WTC11 (cell line): ENCODE measurements around the gene OSBPL10.

Source experiments
- ARID4B ChIP-seq: sonication (generic); formaldehyde crosslinking; IDR thresholded peaks from 2 replicates; pipeline ENCODE4 v1.8.0; 2023; ENCODE audit warnings: missing genetic modification reagents, mild to moderate bottlenecking, borderline replicate concordance
- ATF1 ChIP-seq: sonication (generic); formaldehyde crosslinking; IDR thresholded peaks from 2 replicates; pipeline ENCODE4 v1.8.1; 2023; ENCODE audit warnings: mild to moderate bottlenecking, moderate library complexity, missing genetic modification reagents
- ATF6 ChIP-seq: sonication (generic); formaldehyde crosslinking; IDR thresholded peaks from 2 replicates; pipeline ENCODE4 v1.8.1; 2023; ENCODE audit warnings: mild to moderate bottlenecking, missing genetic modification reagents
- CTCF ChIP-seq: fragments of 200-600 bp; IDR thresholded peaks from 2 replicates; pipeline ENCODE4 v1.8.0; 2022; ENCODE audit warnings: antibody characterized with exemption
- E2F5 ChIP-seq: sonication (generic); formaldehyde crosslinking; IDR thresholded peaks from 2 replicates; pipeline ENCODE4 v1.8.1; 2022; ENCODE audit warnings: mild to moderate bottlenecking, moderate library complexity, missing genetic modification reagents
- FOXK1 ChIP-seq: sonication (generic); formaldehyde crosslinking; IDR thresholded peaks from 2 replicates; pipeline ENCODE4 v1.8.0; 2022; ENCODE audit warnings: mild to moderate bottlenecking, moderate library complexity, missing genetic modification reagents
- FOXP1 ChIP-seq: sonication (generic); formaldehyde crosslinking; IDR thresholded peaks from 2 replicates; pipeline ENCODE4 v1.8.0; 2022; ENCODE audit warnings: missing genetic modification reagents, mild to moderate bottlenecking, moderate library complexity, borderline replicate concordance
- NR1H2 ChIP-seq: sonication (generic); formaldehyde crosslinking; IDR thresholded peaks from 2 replicates; pipeline ENCODE4 v1.9.0; 2021; ENCODE audit warnings: mild to moderate bottlenecking, moderate library complexity, missing genetic modification reagents
- ZNF138 ChIP-seq: sonication (generic); formaldehyde crosslinking; conservative IDR thresholded peaks from 2 replicates; pipeline ENCODE4 v1.8.1; 2022; ENCODE audit warnings: mild to moderate bottlenecking, moderate library complexity, missing genetic modification reagents
- ZNF423 ChIP-seq: fragments of 250-450 bp; sonication (Bioruptor Pico); IDR thresholded peaks from 2 replicates; pipeline ENCODE4 v2.1.2; 2022; ENCODE audit warnings: mild to moderate bottlenecking, moderate library complexity
- ZSCAN18 ChIP-seq: fragments of 250-450 bp; sonication (Bioruptor Pico); IDR thresholded peaks from 2 replicates; pipeline ENCODE4 v2.1.2; 2022; ENCODE audit warnings: mild to moderate bottlenecking, moderate library complexity

GRCh38 chr3:31980530-31981205 is 394 bp downstream of the OSBPL10 start:
- TF ChIP-seq FOXP1, result peak; percentile 21; the same call in 1 of the 2 replicates
- TF ChIP-seq FOXK1, result peak; percentile 5; the same call in 1 of the 2 replicates
- no peak for TF ChIP-seq CTCF
- TF ChIP-seq ARID4B (CRISPR knock-in tag), result 0 out of 2 replicates have a peak, but pooled peaks have one; percentile 30
- no peak; the same call in 1 of the 2 replicates for TF ChIP-seq ZNF138 (CRISPR knock-in tag)
- no peak for TF ChIP-seq NR1H2 (CRISPR knock-in tag)
- no peak for TF ChIP-seq ATF6 (CRISPR knock-in tag)
- no peak for TF ChIP-seq ZSCAN18 (CRISPR knock-in tag)
- peak; percentile 35; the same call in 1 of the 2 replicates for TF ChIP-seq E2F5 (CRISPR knock-in tag)
- no peak for TF ChIP-seq ATF1 (CRISPR knock-in tag)
- TF ChIP-seq ZNF423 (CRISPR knock-in tag), result peak; percentile 68
